Keratinocyte (primary cell): Measurements from ENCODE around the gene SIK2. TPM values are rescaled to one million over a fixed set of nuclear protein-coding genes. Genes with fewer than 3 reads are reported as not detected.

ENCODE experiments used
- DNase-seq: peaks from one replicate; pipeline ENCODE4 v3.0.0-alpha.2; 2011; ENCODE audit warnings: low read depth, missing footprints, low spot score
- FAIRE-seq: peaks from 2 replicates; lab custom pipeline; 2011; peaks lifted over from hg19 to GRCh38; lab: Jason Lieb, UNC
- H2AFZ ChIP-seq: 2 replicates; pipeline ENCODE4 v1.6.0; 2012; ENCODE audit warnings: low read length, control low read depth, inconsistent platforms; ENCODE audit not compliant: control insufficient read depth
- H3K27ac ChIP-seq: 2 replicates; pipeline ENCODE4 v1.5.1; 2011; ENCODE audit warnings: low read length; ENCODE audit not compliant: control insufficient read depth, insufficient read depth
- H3K27me3 ChIP-seq: 3 replicates; pipeline ENCODE4 v1.6.0; 2011; ENCODE audit warnings: low read length; ENCODE audit not compliant: control insufficient read depth, insufficient read depth; ENCODE audit errors: extremely low read depth
- H3K36me3 ChIP-seq, 2 experiments: 2 replicates in 1 of 2; 3 replicates in 1 of 2; pipeline ENCODE4 v1.5.1; 2011; ENCODE audit warnings: low read length in 2 of 2, mild to moderate bottlenecking in 1 of 2; ENCODE audit not compliant: control insufficient read depth in 2 of 2, insufficient read depth in 2 of 2; ENCODE audit errors: extremely low read depth in 1 of 2
- H3K4me1 ChIP-seq: 3 replicates; pipeline ENCODE4 v1.5.1; 2011; ENCODE audit warnings: low read length; ENCODE audit not compliant: control insufficient read depth, insufficient read depth; ENCODE audit errors: extremely low read depth
- H3K4me2 ChIP-seq: 3 replicates; pipeline ENCODE4 v1.6.0; 2011; ENCODE audit warnings: low read depth, low read length; ENCODE audit not compliant: control insufficient read depth, insufficient read depth; ENCODE audit errors: extremely low read depth
- H3K4me3 ChIP-seq, 3 experiments: fragments of 200-600 bp in 1 of 3; sonication (generic) in 1 of 3; 2 replicates in 2 of 3; 3 replicates in 1 of 3; pipeline ENCODE4 v1.5.1; 2011 to 2016; ENCODE audit warnings: low read length in 3 of 3, mild to moderate bottlenecking in 3 of 3, control low read depth in 2 of 3, inconsistent platforms in 1 of 3, low read depth in 1 of 3, mixed read lengths in 1 of 3, mixed run types in 1 of 3, moderate library complexity in 1 of 3; ENCODE audit not compliant: control insufficient read depth in 2 of 3, insufficient read depth in 2 of 3; ENCODE audit errors: extremely low read depth in 1 of 3
- H3K79me2 ChIP-seq: 2 replicates; pipeline ENCODE4 v1.6.0; 2012; ENCODE audit warnings: low read length; ENCODE audit not compliant: control insufficient read depth, insufficient read depth
- H3K9ac ChIP-seq: 3 replicates; pipeline ENCODE4 v1.6.0; 2011; ENCODE audit warnings: low read length; ENCODE audit not compliant: control insufficient read depth, insufficient read depth; ENCODE audit errors: extremely low read depth
- H3K9me1 ChIP-seq: 3 replicates; pipeline ENCODE4 v1.6.0; 2011; ENCODE audit warnings: low read length; ENCODE audit not compliant: control insufficient read depth, insufficient read depth; ENCODE audit errors: extremely low read depth
- H3K9me3 ChIP-seq: 2 replicates; pipeline ENCODE4 v1.5.1; 2012; ENCODE audit warnings: low read depth, low read length; ENCODE audit not compliant: control insufficient read depth
- H4K20me1 ChIP-seq: 3 replicates; pipeline ENCODE4 v1.6.0; 2011; ENCODE audit warnings: low read length; ENCODE audit not compliant: control insufficient read depth, insufficient read depth; ENCODE audit errors: extremely low read depth
- CTCF ChIP-seq, 3 experiments: IDR thresholded peaks in 1 of 3; conservative IDR thresholded peaks in 1 of 3; optimal IDR thresholded peaks in 1 of 3; 2 replicates in 2 of 3; 3 replicates in 1 of 3; pipeline versions ENCODE3 to v1.5.1; 2011; ENCODE audit warnings: low read length in 3 of 3, mild to moderate bottlenecking in 3 of 3, moderate library complexity in 2 of 3, control low read depth in 1 of 3, inconsistent platforms in 1 of 3; ENCODE audit not compliant: insufficient read depth in 2 of 3; ENCODE audit errors: extremely low read depth in 1 of 3
- EZH2 ChIP-seq: IDR thresholded peaks from one replicate; pipeline ENCODE4 v1.6.1; 2012; ENCODE audit warnings: inconsistent platforms, mild to moderate bottlenecking, low read length, moderate library complexity
- dilution Hi-C: fragments of 300-500 bp; cut with MboI; formaldehyde crosslinking; loops from one replicate; pipeline ENCODE4 v1.7.0; 2020; ENCODE audit warnings: low sequenced_read_pairs; ENCODE audit not compliant: extremely low pct_ligation_motif_present
- polyA plus RNA-seq, 5 experiments: library from polyadenylated mRNA; depleted of rRNA in 3 of 5; stranded (reverse) in 3 of 5; stranded (forward) in 1 of 5; unstranded in 1 of 5; fragments of >200 nt; gene quantifications; 1 replicate in 1 of 5; 2 replicates in 3 of 5; 3 replicates in 1 of 5; pipeline versions ENCODE4 v1.2.1 to v1.2.3, GENCODE V29; 2011 to 2012; ENCODE audit warnings: missing spikeins in 2 of 5, low read depth in 1 of 5, low replicate concordance in 1 of 5

The SIK2 gene
- polyA plus RNA-seq, 1 donor (not counting 4 experiments of a cell fraction or from before 2014, with no cell fraction given): 10.0 TPM

- no peak overlapping the region for H3K9ac ChIP-seq
- H4K20me1 ChIP-seq: no peaks in the 10 kb centered on the region
- H3K79me2 ChIP-seq: peaks cover 23% of the 10 kb centered on the region
- FAIRE-seq (no peak), DNase-seq (no peak)
- no peak overlapping the region for H3K4me3 ChIP-seq
- peaks cover 10 to 28% of the 10 kb centered on the region in 2 experiments for H3K36me3 ChIP-seq
- no peaks in the 10 kb centered on the region for H3K27me3 ChIP-seq
- H3K27ac ChIP-seq: no peak overlapping the region
- no peak overlapping the region for H2AFZ ChIP-seq
- no peaks in the 10 kb centered on the region for H3K9me1 ChIP-seq
- H3K9me3 ChIP-seq: no peaks in the 10 kb centered on the region
- H3K4me1 ChIP-seq: peaks cover 11% of the 10 kb centered on the region
- TF ChIP-seq CTCF (optimal IDR thresholded peaks at IDR 0.05 in 1 of 3, IDR thresholded peaks at IDR 0.05 in 1 of 3, conservative IDR thresholded peaks at IDR 0.05 in 1 of 3; ENCODE audit: extremely low read depth in 1 of 3, insufficient read depth in 2 of 3, low read length in 3 of 3) (peak in 1 of 3 experiments; percentile 17), EZH2 (no peak)
- dilution Hi-C loops: no loop called here
- no peak overlapping the region for H3K4me2 ChIP-seq
These were observed 160.9 kb downstream of the SIK2 start for GRCh38 chr11:111762981-111763643.

GRCh38 chr11:111764621-111765020 lies 162.4 kb downstream of the SIK2 start:
- Histone ChIP-seq H3K4me1 (peaks cover 11% of the 10 kb centered on the region), H3K27ac (no peak overlapping the region), H2AFZ (no peak overlapping the region), H3K9me3 (no peaks in the 10 kb centered on the region), H3K79me2 (peaks cover 23% of the 10 kb centered on the region), H3K4me3 (peak overlapping the region; percentile 83 to 91 (median 84)), H3K27me3 (no peaks in the 10 kb centered on the region), H3K4me2 (peak overlapping the region; percentile 65), H3K36me3 (peaks cover 10 to 28% of the 10 kb centered on the region in 2 experiments), H3K9me1 (no peaks in the 10 kb centered on the region), H3K9ac (peak overlapping the region; percentile 93), H4K20me1 (no peaks in the 10 kb centered on the region)
- dilution Hi-C loops: no loop called here
- TF ChIP-seq EZH2 (no peak), CTCF (optimal IDR thresholded peaks at IDR 0.05 in 1 of 3, IDR thresholded peaks at IDR 0.05 in 1 of 3, conservative IDR thresholded peaks at IDR 0.05 in 1 of 3; ENCODE audit: extremely low read depth in 1 of 3, insufficient read depth in 2 of 3, low read length in 3 of 3) (no peak)
- no peak for FAIRE-seq
- DNase-seq: no peak
